Lung (tissue), 12 donors: Measurements from ENCODE around the gene CHRNE. TPM values are rescaled to one million over a fixed set of nuclear protein-coding genes. Genes with fewer than 3 reads are reported as not detected.

Source experiments
- ATAC-seq: fragments of 200-7000 bp; cut with Tn5 transposase; one replicate; pipeline ENCODE4 v1.9.1; 2020; ENCODE audit warnings: moderate number of reproducible peaks; ENCODE audit not compliant: insufficient read depth, low FRiP score
- DNase-seq, 3 donors: peaks; one replicate each; pipeline ENCODE4 v3.0.0-alpha.2; 2013 to 2017
- H3K27ac ChIP-seq, 2 donors: one replicate each; pipeline ENCODE4 v1.5.1; 2013; ENCODE audit warnings: mild to moderate bottlenecking in 2 of 2, moderate library complexity in 2 of 2, control low read depth in 1 of 2, inconsistent platforms in 1 of 2, low read depth in 1 of 2, low read length in 1 of 2
- H3K27me3 ChIP-seq, 3 donors: one replicate each; pipeline ENCODE4 v1.5.1; 2013; ENCODE audit warnings: low read length in 2 of 3; ENCODE audit not compliant: control insufficient read depth in 3 of 3, insufficient read depth in 3 of 3
- H3K36me3 ChIP-seq, 4 donors: one replicate each; pipeline ENCODE4 v1.5.1; 2013; ENCODE audit warnings: low read length in 4 of 4, mild to moderate bottlenecking in 1 of 4, moderate library complexity in 1 of 4; ENCODE audit not compliant: control insufficient read depth in 4 of 4, insufficient read depth in 4 of 4
- H3K4me1 ChIP-seq, 5 donors: one replicate each; pipeline ENCODE4 v1.5.1; 2013; ENCODE audit warnings: low read length in 5 of 5, mild to moderate bottlenecking in 2 of 5, moderate library complexity in 1 of 5; ENCODE audit not compliant: control insufficient read depth in 5 of 5, insufficient read depth in 5 of 5
- H3K4me3 ChIP-seq: one replicate; pipeline ENCODE4 v1.5.1; 2013; ENCODE audit warnings: mild to moderate bottlenecking, control low read depth, moderate library complexity
- H3K9ac ChIP-seq, 2 donors: one replicate each; pipeline ENCODE4 v1.5.1; 2013; ENCODE audit warnings: low read length in 2 of 2, control low read depth in 1 of 2; ENCODE audit not compliant: insufficient read depth in 1 of 2
- H3K9me3 ChIP-seq, 4 donors: one replicate each; pipeline ENCODE4 v1.5.1; 2013; ENCODE audit warnings: low read length in 3 of 4, mild to moderate bottlenecking in 1 of 4, moderate library complexity in 1 of 4; ENCODE audit not compliant: control insufficient read depth in 4 of 4, insufficient read depth in 3 of 4
- CTCF ChIP-seq: IDR thresholded peaks from 2 replicates; pipeline ENCODE4 v1.5.1; 2012; ENCODE audit warnings: mild to moderate bottlenecking; ENCODE audit errors: control extremely low read depth, extremely low read depth
- WGBS, 2 donors: extraction: QIAGEN DNeasy Blood & Tissue Kit; methylation state at CpG; one replicate each; pipeline ENCODE4 v1.1.7; 2013; 5-methylcytosine and 5-hydroxymethylcytosine counted together
- polyA plus RNA-seq, 2 donors: library from polyadenylated mRNA; stranded (reverse); fragments of 200-250 nt; gene quantifications; one replicate each; pipeline ENCODE4 v1.2.1, GENCODE V29; 2013
- total RNA-seq, 2 donors: library from RNA; depleted of rRNA in 1 of 2; stranded (reverse); fragments of >200 nt in 1 of 2; gene quantifications; one replicate each; pipeline ENCODE4 v1.2.1, GENCODE V29; 2014 to 2021
- donor health status: control.
- donor health status: control.
- donor health status: Bipolar disorder and iron deficiency.
- donor health status: healthy.
- donor health status: DM: yes; HTN: yes; CAD: no.

Gene CHRNE
- total and polyA plus RNA-seq, 4 donors, result 0.61 to 2.3 (median 1.00) TPM

GRCh38 chr17:4850246-4850645 is 52.7 kb downstream of the CHRNE start:
- Histone ChIP-seq H3K4me1 (peaks cover 0 to 36% (median 3%) of the 10 kb centered on the region in 5 donors), H3K4me3 (no peak overlapping the region), H3K27me3 (no peaks in the 10 kb centered on the region), H3K27ac (peak overlapping the region in 1 of 2 donors; percentile 65), H3K36me3 (peaks cover 0 to 8% (median under 1%) of the 10 kb centered on the region in 4 donors), H3K9ac (no peak overlapping the region), H3K9me3 (no peaks in the 10 kb centered on the region)
- no peak for DNase-seq
- no peak for ATAC-seq
- TF ChIP-seq CTCF, result no peak
- 73 to 88% methylated on average over 2 of the region's 2 CpGs for WGBS, 2 donors

GRCh38 chr17:4849011-4849536 is 53.8 kb downstream of the CHRNE start:
- H3K9me3 ChIP-seq, result no peaks in the 10 kb centered on the region
- no peak for TF ChIP-seq CTCF
- ATAC-seq, result no peak
- H3K4me3 ChIP-seq, result no peak overlapping the region
- no peak for DNase-seq
- H3K9ac ChIP-seq, result no peak overlapping the region
- H3K4me1 ChIP-seq, result peaks cover 0 to 32% (median 3%) of the 10 kb centered on the region in 5 donors
- H3K27me3 ChIP-seq, result no peaks in the 10 kb centered on the region
- H3K27ac ChIP-seq, result no peak overlapping the region
- WGBS, 2 donors, result 61 to 83% methylated on average over 5 of the region's 5 CpGs
- H3K36me3 ChIP-seq, result peaks cover 0 to 11% (median 1%) of the 10 kb centered on the region in 4 donors

Other genes with a start within 250 kb of the CHRNE start
- 10 to 100 TPM; 26.6 to 53.9 TPM for gene PELP1, start 199.0 kb downstream of the CHRNE start, total RNA-seq
- 10 to 100 TPM; 21.0 to 28.6 TPM for gene PELP1, start 199.0 kb downstream of the CHRNE start, polyA plus RNA-seq
- 100 to 1,000 TPM in 1 of 2 donors, 10 to 100 TPM in 1; 27.2 to 186 TPM for gene ARRB2, start 192.5 kb downstream of the CHRNE start, total RNA-seq
- gene ARRB2, start 192.5 kb downstream of the CHRNE start, polyA plus RNA-seq, result 100 to 1,000 TPM in 1 of 2 donors, 10 to 100 TPM in 1; 98.5 to 222 TPM
- 10 to 100 TPM; 14.3 to 27.3 TPM for gene MED11, start 171.7 kb downstream of the CHRNE start, total RNA-seq
- 10 to 100 TPM; 31.4 to 48.5 TPM for gene MED11, start 171.7 kb downstream of the CHRNE start, polyA plus RNA-seq
- gene ZMYND15, start 163.3 kb downstream of the CHRNE start, total RNA-seq, result 1 to 10 TPM; 2.3 to 9.0 TPM
- 1 to 10 TPM; 6.6 to 9.7 TPM for gene ZMYND15, start 163.3 kb downstream of the CHRNE start, polyA plus RNA-seq
- gene CXCL16, start 163.2 kb downstream of the CHRNE start, total RNA-seq, result 100 to 1,000 TPM in 1 of 2 donors, 10 to 100 TPM in 1; 32.7 to 139 TPM
- gene CXCL16, start 163.2 kb downstream of the CHRNE start, polyA plus RNA-seq, result 100 to 1,000 TPM in 1 of 2 donors, 10 to 100 TPM in 1; 82.3 to 252 TPM
- gene TM4SF5, start 131.2 kb downstream of the CHRNE start, total RNA-seq, result not detected
- gene TM4SF5, start 131.2 kb downstream of the CHRNE start, polyA plus RNA-seq, result not detected
- 10 to 100 TPM in 1 of 2 donors, 1 to 10 TPM in 1; 2.1 to 14.0 TPM for gene VMO1, start 116.7 kb downstream of the CHRNE start, total RNA-seq
- gene VMO1, start 116.7 kb downstream of the CHRNE start, polyA plus RNA-seq, result 10 to 100 TPM; 21.3 to 21.8 TPM
- under 1 TPM in 1 of 2 donors, not detected in 1; 0.34 TPM for gene GLTPD2, start 114.1 kb downstream of the CHRNE start, total RNA-seq
- gene GLTPD2, start 114.1 kb downstream of the CHRNE start, polyA plus RNA-seq, result under 1 TPM in 1 of 2 donors, not detected in 1; 0.41 TPM
- 100 to 1,000 TPM in 1 of 2 donors, 10 to 100 TPM in 1; 63.7 to 141 TPM for gene PSMB6, start 106.9 kb downstream of the CHRNE start, total RNA-seq
- gene PSMB6, start 106.9 kb downstream of the CHRNE start, polyA plus RNA-seq, result 100 to 1,000 TPM; 172 to 237 TPM
- 10 to 100 TPM; 27.1 to 42.3 TPM for gene PLD2, start 95.9 kb downstream of the CHRNE start, total RNA-seq
- gene PLD2, start 95.9 kb downstream of the CHRNE start, polyA plus RNA-seq, result 10 to 100 TPM; 18.0 to 22.4 TPM
- 10 to 100 TPM; 39.2 to 95.4 TPM for gene MINK1, start 69.8 kb downstream of the CHRNE start, total RNA-seq
- 10 to 100 TPM; 36.5 to 62.8 TPM for gene MINK1, start 69.8 kb downstream of the CHRNE start, polyA plus RNA-seq
- 1 to 10 TPM; 2.8 to 4.5 TPM for gene C17orf107, start 3.6 kb downstream of the CHRNE start, total RNA-seq
- 1 to 10 TPM; 1.3 to 2.7 TPM for gene C17orf107, start 3.6 kb downstream of the CHRNE start, polyA plus RNA-seq
- gene GP1BA, start 29.2 kb upstream of the CHRNE start, total RNA-seq, result under 1 TPM; 0.18 to 0.94 TPM
- gene GP1BA, start 29.2 kb upstream of the CHRNE start, polyA plus RNA-seq, result 1 to 10 TPM in 1 of 2 donors, under 1 TPM in 1; 0.26 to 1.4 TPM
- 10 to 100 TPM; 34.8 to 65.8 TPM for gene SLC25A11, start 36.9 kb upstream of the CHRNE start, total RNA-seq
- 10 to 100 TPM; 42.5 to 72.1 TPM for gene SLC25A11, start 36.9 kb upstream of the CHRNE start, polyA plus RNA-seq
- 100 to 1,000 TPM in 1 of 2 donors, 10 to 100 TPM in 1; 30.8 to 107 TPM for gene RNF167, start 37.2 kb upstream of the CHRNE start, total RNA-seq
- 100 to 1,000 TPM in 1 of 2 donors, 10 to 100 TPM in 1; 86.7 to 142 TPM for gene RNF167, start 37.2 kb upstream of the CHRNE start, polyA plus RNA-seq
- gene PFN1, start 45.4 kb upstream of the CHRNE start, total RNA-seq, result 100 to 1,000 TPM; 461 to 827 TPM
- 1,000 to 10,000 TPM in 1 of 2 donors, 100 to 1,000 TPM in 1; 671 to 2,264 TPM for gene PFN1, start 45.4 kb upstream of the CHRNE start, polyA plus RNA-seq
- gene ENO3, start 48.0 kb upstream of the CHRNE start, total RNA-seq, result 10 to 100 TPM in 1 of 2 donors, 1 to 10 TPM in 1; 3.3 to 10.7 TPM
- gene ENO3, start 48.0 kb upstream of the CHRNE start, polyA plus RNA-seq, result 1 to 10 TPM; 7.2 to 9.3 TPM
- gene SPAG7, start 64.7 kb upstream of the CHRNE start, total RNA-seq, result 10 to 100 TPM; 63.8 to 75.4 TPM
- gene SPAG7, start 64.7 kb upstream of the CHRNE start, polyA plus RNA-seq, result 100 to 1,000 TPM in 1 of 2 donors, 10 to 100 TPM in 1; 76.2 to 101 TPM
- gene CAMTA2, start 84.6 kb upstream of the CHRNE start, total RNA-seq, result 10 to 100 TPM; 15.0 to 53.4 TPM
- 10 to 100 TPM; 45.8 to 66.3 TPM for gene CAMTA2, start 84.6 kb upstream of the CHRNE start, polyA plus RNA-seq
- 1 to 10 TPM; 1.9 to 2.0 TPM for gene INCA1, start 94.4 kb upstream of the CHRNE start, total RNA-seq
- 1 to 10 TPM in 1 of 2 donors, under 1 TPM in 1; 0.89 to 3.4 TPM for gene INCA1, start 94.4 kb upstream of the CHRNE start, polyA plus RNA-seq
- gene KIF1C, start 94.9 kb upstream of the CHRNE start, total RNA-seq, result 100 to 1,000 TPM in 1 of 2 donors, 10 to 100 TPM in 1; 48.0 to 190 TPM
- gene KIF1C, start 94.9 kb upstream of the CHRNE start, polyA plus RNA-seq, result 10 to 100 TPM; 61.8 to 89.8 TPM
- 1 to 10 TPM in 1 of 2 donors, under 1 TPM in 1; 0.54 to 1.3 TPM for gene SLC52A1, start 132.3 kb upstream of the CHRNE start, total RNA-seq
- gene SLC52A1, start 132.3 kb upstream of the CHRNE start, polyA plus RNA-seq, result under 1 TPM; 0.47 to 0.71 TPM
- gene ZFP3, start 175.4 kb upstream of the CHRNE start, total RNA-seq, result 1 to 10 TPM; 4.8 to 7.3 TPM
- gene ZFP3, start 175.4 kb upstream of the CHRNE start, polyA plus RNA-seq, result 1 to 10 TPM; 2.3 to 2.6 TPM
- 10 to 100 TPM in 1 of 2 donors, 1 to 10 TPM in 1; 9.6 to 14.1 TPM for gene ZNF232, start 208.8 kb upstream of the CHRNE start, total RNA-seq
- 1 to 10 TPM; 6.8 to 9.4 TPM for gene ZNF232, start 208.8 kb upstream of the CHRNE start, polyA plus RNA-seq
- gene USP6, start 212.9 kb upstream of the CHRNE start, total RNA-seq, result under 1 TPM; 0.31 to 0.46 TPM
- under 1 TPM; 0.05 to 0.10 TPM for gene USP6, start 212.9 kb upstream of the CHRNE start, polyA plus RNA-seq